Aorta (tissue), 5 donors: ENCODE results near the gene SPATA9. TPM values are rescaled to one million over a fixed set of nuclear protein-coding genes. Genes with fewer than 3 reads are reported as not detected.

ENCODE experiments used
- ATAC-seq: fragments of 200-7000 bp; cut with Tn5 transposase; one replicate; pipeline ENCODE4 v1.9.1; 2022; ENCODE audit warnings: moderate library complexity; ENCODE audit not compliant: low FRiP score
- DNase-seq, 2 donors: peaks; one replicate each; pipeline ENCODE4 v3.0.0-alpha.2; 2020
- H3K27ac ChIP-seq, 2 donors: one replicate each; pipeline ENCODE4 v1.5.1; 2013; ENCODE audit warnings: low read length in 2 of 2, mild to moderate bottlenecking in 2 of 2, moderate library complexity in 2 of 2, control low read depth in 1 of 2, inconsistent platforms in 1 of 2, low read depth in 1 of 2
- H3K27me3 ChIP-seq, 2 donors: one replicate each; pipeline ENCODE4 v1.6.1; 2013; ENCODE audit warnings: control low read depth in 1 of 2, low read length in 1 of 2, mild to moderate bottlenecking in 1 of 2, moderate library complexity in 1 of 2; ENCODE audit not compliant: insufficient read depth in 2 of 2, control insufficient read depth in 1 of 2
- H3K36me3 ChIP-seq, 2 donors: one replicate each; pipeline ENCODE4 v1.6.1; 2013; ENCODE audit warnings: control low read depth in 1 of 2, low read length in 1 of 2, mild to moderate bottlenecking in 1 of 2; ENCODE audit not compliant: insufficient read depth in 2 of 2, control insufficient read depth in 1 of 2
- H3K4me1 ChIP-seq, 2 donors: one replicate each; pipeline ENCODE4 v1.6.1; 2013; ENCODE audit warnings: low read length in 2 of 2, control low read depth in 1 of 2, mild to moderate bottlenecking in 1 of 2, moderate library complexity in 1 of 2; ENCODE audit not compliant: insufficient read depth in 2 of 2, control insufficient read depth in 1 of 2
- H3K4me3 ChIP-seq, 2 donors: one replicate each; pipeline ENCODE4 v1.5.1; 2013; ENCODE audit warnings: low read length in 2 of 2, control low read depth in 1 of 2, mild to moderate bottlenecking in 1 of 2
- H3K9me3 ChIP-seq: one replicate; pipeline ENCODE4 v1.6.1; 2013; ENCODE audit warnings: mild to moderate bottlenecking, low read length; ENCODE audit not compliant: control insufficient read depth
- WGBS, 2 donors: extraction: QIAGEN DNeasy Blood & Tissue Kit; methylation state at CpG; one replicate each; pipeline ENCODE4 v1.1.7; 2013; 5-methylcytosine and 5-hydroxymethylcytosine counted together
- intact Hi-C, 2 donors: fragments of 100-400 bp; cut with DNase I; formaldehyde crosslinking; loops; one replicate each; pipeline versions ENCODE4 v1.14.2 to v1.15.0; 2022
- polyA plus RNA-seq, 2 donors: library from polyadenylated mRNA; stranded (reverse); fragments of 200-250 nt; gene quantifications; one replicate each; pipeline ENCODE4 v1.2.3, GENCODE V29; 2013
- total RNA-seq, 2 donors: library from RNA; stranded (reverse); fragmentation: NEBNext Ultra II Directional; extraction: Animal tissue kit (Norgen Biotek cat#: 25700); gene quantifications; one replicate each; pipeline ENCODE4 v1.2.1, GENCODE V29; 2021
- donor health status: healthy with polysubstance abuse.
- donor health status: Bipolar disorder and iron deficiency.
- donor health status: DM: no; HTN: no; CAD: no.
- donor health status: DM: no; HTN: no; CAD: no.
- donor health status: DM: yes; HTN: yes; CAD: no.

Gene SPATA9
- total and polyA plus RNA-seq, 4 donors = 0.38 to 0.60 (median 0.45) TPM; not detected in 1

DNA sequence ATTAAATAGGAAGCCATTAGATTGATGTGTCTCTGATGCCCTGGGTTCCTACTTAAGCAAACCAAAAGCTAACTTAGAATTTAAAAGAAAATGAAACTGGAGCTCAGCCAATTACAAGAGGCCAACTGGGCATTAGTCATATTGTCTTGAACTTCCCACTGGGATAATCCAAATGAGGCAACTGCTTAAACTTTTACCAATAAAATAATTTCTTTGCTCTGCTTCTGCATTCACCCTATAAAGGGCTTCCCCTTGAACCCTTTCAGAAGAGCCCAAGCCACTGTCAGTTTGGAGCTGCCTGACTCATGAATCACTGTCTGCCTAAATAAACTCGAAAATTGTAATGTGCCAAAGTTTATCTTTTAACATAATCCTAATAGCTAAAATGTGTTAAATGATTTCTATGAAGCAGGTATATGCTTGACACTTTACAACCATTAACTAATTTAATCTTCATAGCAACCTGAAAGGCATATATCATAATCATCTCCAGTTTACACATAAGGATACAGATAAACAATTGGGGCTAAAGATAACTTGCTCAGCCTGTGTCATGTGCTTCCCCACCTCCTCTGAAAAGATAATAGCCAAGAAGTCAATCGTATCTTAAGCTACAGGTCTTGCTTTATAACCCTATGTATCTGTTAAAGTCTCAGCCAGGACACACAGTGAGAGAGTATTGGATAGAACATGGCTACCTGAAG, 51.4 kb downstream of the SPATA9 start:
- Histone ChIP-seq H3K27ac (no peak overlapping the region), H3K4me3 (no peak overlapping the region), H3K36me3 (no peaks in the 10 kb centered on the region), H3K9me3 (no peaks in the 10 kb centered on the region), H3K4me1 (no peaks in the 10 kb centered on the region), H3K27me3 (no peaks in the 10 kb centered on the region)
- WGBS, 2 donors = 45 to 50% methylated on average over 2 of the region's 2 CpGs
- ATAC-seq (no peak), DNase-seq (no peak)
- intact Hi-C loops = no loop called here

DNA sequence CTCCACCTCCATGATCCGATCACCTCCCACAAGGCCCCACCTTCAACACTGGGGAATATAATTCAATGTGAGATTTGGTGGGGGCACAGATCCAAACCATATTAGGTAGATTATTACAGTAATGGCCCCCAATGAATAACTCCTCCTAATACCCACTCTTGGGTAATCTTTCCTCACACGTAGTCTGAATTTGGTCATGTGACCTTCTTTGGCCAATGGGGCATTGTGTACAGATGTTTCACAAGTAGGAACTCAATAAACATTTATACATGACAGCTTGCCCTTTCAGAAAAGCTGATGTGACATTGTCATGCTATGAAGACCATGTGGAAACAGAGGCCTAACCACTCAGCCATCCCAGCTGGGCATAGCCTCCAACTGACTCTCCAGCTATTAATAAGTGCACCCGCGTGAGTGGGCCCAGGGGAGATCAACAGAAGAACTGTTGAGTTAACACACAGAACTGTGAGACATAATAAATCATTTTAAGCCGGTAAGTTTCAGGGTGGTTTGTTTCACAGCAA, 52.3 kb downstream of the SPATA9 start:
- Histone ChIP-seq H3K4me1 (no peaks in the 10 kb centered on the region), H3K27ac (no peak overlapping the region), H3K27me3 (no peaks in the 10 kb centered on the region), H3K9me3 (no peaks in the 10 kb centered on the region), H3K36me3 (no peaks in the 10 kb centered on the region), H3K4me3 (peak overlapping the region in 1 of 2 donors; percentile 18)
- intact Hi-C loops = no loop called here
- DNase-seq = no peak
- WGBS, 2 donors = 93 to 96% methylated on average over 5 of the region's 5 CpGs
- no peak for ATAC-seq

DNA sequence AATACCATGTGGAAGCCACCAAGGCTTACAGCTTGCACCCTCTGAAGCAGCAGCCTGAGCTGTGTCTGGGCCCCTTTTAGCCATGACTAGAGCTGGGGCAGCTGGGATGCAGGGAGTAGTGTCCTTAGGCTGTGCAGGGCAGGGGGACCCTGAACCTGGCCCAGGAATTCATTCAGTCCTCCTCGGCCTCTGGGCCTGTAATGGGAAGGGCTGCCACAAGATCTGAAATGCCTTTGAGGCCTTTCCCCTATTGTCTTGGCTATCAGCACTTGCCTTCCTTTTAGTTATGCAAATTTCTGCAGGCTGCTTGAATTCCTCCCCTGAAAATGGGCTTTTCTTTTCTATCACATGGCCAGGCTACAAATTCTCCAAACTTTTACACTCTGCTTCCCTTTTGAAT, 53.9 kb downstream of the SPATA9 start:
- Histone ChIP-seq H3K27ac (no peak overlapping the region), H3K36me3 (no peaks in the 10 kb centered on the region), H3K27me3 (no peaks in the 10 kb centered on the region), H3K4me1 (no peaks in the 10 kb centered on the region), H3K9me3 (no peaks in the 10 kb centered on the region), H3K4me3 (no peak overlapping the region)
- ATAC-seq (no peak), DNase-seq (no peak)
- 88 to 100% methylated on average over 1 of the region's 1 CpG for WGBS, 2 donors
- intact Hi-C loops = no loop called here

DNA sequence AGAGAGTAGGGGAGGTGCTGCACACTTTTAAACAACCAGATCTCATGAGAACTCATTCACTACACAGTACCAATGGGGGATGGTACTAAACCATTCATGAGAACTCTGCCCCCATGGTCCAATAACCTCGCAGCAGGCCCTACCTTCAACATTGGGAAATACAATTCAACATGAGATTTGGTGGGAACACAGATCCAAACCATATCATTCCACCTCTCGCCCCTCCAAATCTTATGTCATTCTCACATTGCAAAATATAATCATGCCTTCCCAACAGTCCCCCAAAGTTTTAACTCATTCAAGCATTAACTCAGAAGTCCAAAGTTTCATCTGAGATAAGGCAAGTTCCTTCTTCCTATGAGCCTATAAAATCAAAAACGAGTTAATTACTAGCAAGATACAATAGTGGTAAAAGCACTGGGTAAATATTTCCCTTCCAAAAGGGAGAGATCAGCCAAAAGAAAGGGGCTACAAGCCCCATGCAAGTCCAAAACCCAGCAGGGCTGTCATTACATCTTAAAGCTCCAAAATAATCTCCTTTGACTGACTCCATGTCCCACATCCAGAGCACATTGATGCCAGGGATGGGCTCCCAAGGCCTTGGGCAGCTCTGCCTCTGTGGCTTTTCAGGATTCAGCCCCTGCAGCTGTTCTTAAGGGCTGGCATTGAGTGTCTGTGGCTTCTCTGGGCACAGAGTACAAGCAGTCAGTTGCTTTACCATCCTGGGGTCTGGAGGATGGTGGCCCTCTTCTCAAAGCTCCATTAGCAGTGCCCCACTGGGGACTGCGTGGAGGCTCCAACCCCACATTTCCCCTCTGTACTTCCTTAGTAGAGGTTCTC, 54.6 kb downstream of the SPATA9 start:
- WGBS, 2 donors = 94% methylated on average over 4 of the region's 4 CpGs
- no peak for DNase-seq

DNA sequence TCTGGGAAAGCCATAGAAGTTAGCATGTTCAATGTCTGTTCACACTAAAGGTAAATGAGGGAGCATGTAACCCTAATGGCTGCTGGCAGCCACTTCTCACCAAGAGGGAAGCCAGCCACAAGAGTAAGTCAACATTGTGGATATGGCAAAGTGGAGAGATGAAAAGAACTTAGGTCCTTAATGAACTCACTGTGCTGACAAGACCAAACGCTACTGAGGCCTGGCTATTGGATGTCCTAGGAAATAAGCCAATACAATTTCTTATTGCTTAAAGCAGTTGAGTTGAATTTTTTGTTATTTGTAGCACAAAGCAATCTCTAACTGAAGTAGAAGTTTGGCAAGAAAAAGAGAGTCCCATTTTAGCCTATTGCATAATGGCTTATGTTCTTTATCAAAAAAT, 56.1 kb downstream of the SPATA9 start:
- no peak overlapping the region for H3K4me3 ChIP-seq
- peak overlapping the region in 1 of 2 donors; percentile 10 for H3K27ac ChIP-seq
- no peaks in the 10 kb centered on the region for H3K36me3 ChIP-seq
- H3K4me1 ChIP-seq = no peaks in the 10 kb centered on the region
- ATAC-seq = peak; percentile 40
- H3K9me3 ChIP-seq = no peaks in the 10 kb centered on the region
- intact Hi-C loops = no loop called here
- no peaks in the 10 kb centered on the region for H3K27me3 ChIP-seq
- WGBS, 2 donors = 4 to 9% methylated on average over 1 of the region's 1 CpG
- DNase-seq = no peak

More for the DNA sequence above, 54.6 kb downstream of the SPATA9 start:
- intact Hi-C loops = no loop called here
- H3K36me3 ChIP-seq = no peaks in the 10 kb centered on the region
- H3K4me1 ChIP-seq = no peaks in the 10 kb centered on the region
- no peak overlapping the region for H3K4me3 ChIP-seq
- H3K9me3 ChIP-seq = no peaks in the 10 kb centered on the region
- no peak overlapping the region for H3K27ac ChIP-seq
- ATAC-seq = no peak
- no peaks in the 10 kb centered on the region for H3K27me3 ChIP-seq

DNA sequence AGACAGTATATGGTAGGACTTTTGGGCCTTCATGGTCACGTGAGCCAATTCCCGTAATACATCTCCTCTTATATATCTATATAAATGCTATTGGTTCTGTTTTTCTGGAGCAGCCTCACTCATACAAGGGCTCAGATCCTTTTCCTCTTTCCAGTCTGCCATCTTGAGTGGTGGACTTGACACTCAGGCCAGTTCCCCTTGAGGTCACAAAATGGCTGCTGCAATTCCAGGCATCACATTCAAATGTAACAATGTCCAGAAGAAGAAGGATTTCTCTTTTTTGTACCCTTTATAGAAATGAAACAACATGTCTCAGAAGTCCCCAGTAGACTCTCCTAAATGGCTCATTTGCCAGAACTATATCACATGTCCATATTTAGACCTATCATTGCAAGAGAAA, 58.4 kb downstream of the SPATA9 start:
- Histone ChIP-seq H3K9me3 (no peaks in the 10 kb centered on the region), H3K36me3 (no peaks in the 10 kb centered on the region), H3K4me1 (no peaks in the 10 kb centered on the region), H3K27ac (no peak overlapping the region), H3K4me3 (no peak overlapping the region), H3K27me3 (no peaks in the 10 kb centered on the region)
- intact Hi-C loops = no loop called here
- ATAC-seq (no peak), DNase-seq (no peak)
- WGBS, 2 donors = 97 to 98% methylated on average over 2 of the region's 2 CpGs

DNA sequence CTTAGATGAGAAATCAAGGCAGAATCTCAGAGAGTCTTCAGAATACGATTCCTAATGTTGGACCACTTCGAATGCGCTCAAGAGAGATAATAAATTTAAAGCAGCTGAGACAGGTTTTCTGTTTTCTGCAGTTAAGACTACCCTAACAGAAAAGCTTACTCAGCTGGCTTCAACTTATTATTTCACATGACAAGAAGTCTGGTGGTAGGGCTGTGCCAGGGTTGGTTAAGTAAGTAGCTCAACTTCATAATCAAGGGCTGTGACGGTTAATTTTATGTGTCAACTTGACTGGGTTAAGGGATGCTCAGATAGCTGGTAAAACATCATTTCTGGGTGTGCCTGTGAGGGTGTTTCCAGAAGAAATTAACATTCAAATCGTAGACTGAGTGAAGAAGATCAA, 59.1 kb downstream of the SPATA9 start:
- Histone ChIP-seq H3K36me3 (no peaks in the 10 kb centered on the region), H3K4me3 (no peak overlapping the region), H3K27ac (no peak overlapping the region), H3K9me3 (no peaks in the 10 kb centered on the region), H3K27me3 (no peaks in the 10 kb centered on the region), H3K4me1 (no peaks in the 10 kb centered on the region)
- intact Hi-C loops = no loop called here
- 96 to 97% methylated on average over 5 of the region's 5 CpGs for WGBS, 2 donors
- no peak for DNase-seq
- no peak for ATAC-seq

DNA sequence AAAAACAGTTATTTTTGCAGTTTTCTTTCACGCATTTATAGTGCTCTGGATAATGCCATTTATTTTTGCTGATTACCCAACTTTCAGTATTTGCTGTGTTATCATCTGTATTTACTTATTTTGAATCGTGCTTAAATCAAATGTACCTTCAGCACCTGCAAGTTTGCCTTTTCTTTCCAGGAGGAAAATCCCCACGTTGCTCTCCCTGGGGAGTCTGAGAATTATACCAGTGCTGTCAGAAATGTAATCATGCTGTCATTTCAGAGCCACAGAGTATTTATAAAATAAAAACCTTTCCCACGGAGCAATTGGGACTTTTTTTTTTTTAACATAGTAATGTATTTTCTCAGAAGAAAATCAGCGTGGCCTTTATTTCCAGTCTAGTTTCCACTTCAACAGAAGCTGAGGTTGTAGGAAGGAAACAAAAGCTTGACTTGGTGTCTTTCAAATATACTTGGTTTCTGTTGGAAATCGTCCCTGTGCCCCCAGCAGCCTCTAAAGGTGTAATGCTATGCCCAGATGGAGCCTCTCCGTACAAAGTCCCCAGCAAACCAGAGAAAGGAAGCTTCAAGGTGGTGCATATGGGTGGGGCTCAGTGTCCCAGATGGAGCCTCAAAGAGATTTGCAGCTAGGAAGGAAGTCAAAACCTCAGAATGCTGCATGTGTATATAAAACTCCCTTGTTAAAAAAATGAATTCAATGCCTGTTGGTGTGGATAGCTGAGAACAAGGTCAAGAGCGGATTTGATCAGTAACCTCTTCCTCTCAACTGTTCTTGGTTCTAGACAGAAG, 60.8 kb downstream of the SPATA9 start:
- Histone ChIP-seq H3K36me3 (no peaks in the 10 kb centered on the region), H3K27ac (no peak overlapping the region), H3K27me3 (no peaks in the 10 kb centered on the region), H3K4me3 (no peak overlapping the region), H3K9me3 (no peaks in the 10 kb centered on the region), H3K4me1 (no peaks in the 10 kb centered on the region)
- WGBS, 2 donors = 60 to 61% methylated on average over 8 of the region's 8 CpGs
- intact Hi-C loops = no loop called here
- ATAC-seq = no peak
- DNase-seq = no peak
